ENCODE measurements around the gene RNASE8.
A peak's percentile ranks its signal among the peaks of the same experiment; 100 is the strongest.
"Not testable (repeated sequence)": the region's sequence is repeated elsewhere in the genome, so short reads cannot be mapped to it uniquely, and the experiment has no call there.

Gene RNASE8

DNA sequence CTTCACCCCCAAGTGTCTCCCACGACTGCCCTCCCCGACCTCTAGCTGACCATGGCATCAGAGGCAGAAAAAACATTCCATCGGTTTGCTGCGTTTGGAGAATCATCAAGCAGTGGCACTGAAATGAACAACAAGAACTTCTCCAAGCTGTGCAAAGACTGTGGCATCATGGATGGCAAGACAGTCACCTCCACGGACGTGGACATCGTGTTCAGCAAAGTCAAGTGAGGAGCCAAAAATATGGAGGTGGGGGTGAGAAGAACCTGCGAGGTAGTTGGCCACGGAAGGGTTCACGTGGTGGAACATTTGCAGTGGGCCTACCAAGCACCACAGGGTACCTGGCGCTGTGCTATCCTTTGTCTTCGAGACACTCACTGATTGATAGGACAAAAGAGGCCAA lies 27.1 kb upstream of the RNASE8 start:
- no peak for DNase-seq

DNA sequence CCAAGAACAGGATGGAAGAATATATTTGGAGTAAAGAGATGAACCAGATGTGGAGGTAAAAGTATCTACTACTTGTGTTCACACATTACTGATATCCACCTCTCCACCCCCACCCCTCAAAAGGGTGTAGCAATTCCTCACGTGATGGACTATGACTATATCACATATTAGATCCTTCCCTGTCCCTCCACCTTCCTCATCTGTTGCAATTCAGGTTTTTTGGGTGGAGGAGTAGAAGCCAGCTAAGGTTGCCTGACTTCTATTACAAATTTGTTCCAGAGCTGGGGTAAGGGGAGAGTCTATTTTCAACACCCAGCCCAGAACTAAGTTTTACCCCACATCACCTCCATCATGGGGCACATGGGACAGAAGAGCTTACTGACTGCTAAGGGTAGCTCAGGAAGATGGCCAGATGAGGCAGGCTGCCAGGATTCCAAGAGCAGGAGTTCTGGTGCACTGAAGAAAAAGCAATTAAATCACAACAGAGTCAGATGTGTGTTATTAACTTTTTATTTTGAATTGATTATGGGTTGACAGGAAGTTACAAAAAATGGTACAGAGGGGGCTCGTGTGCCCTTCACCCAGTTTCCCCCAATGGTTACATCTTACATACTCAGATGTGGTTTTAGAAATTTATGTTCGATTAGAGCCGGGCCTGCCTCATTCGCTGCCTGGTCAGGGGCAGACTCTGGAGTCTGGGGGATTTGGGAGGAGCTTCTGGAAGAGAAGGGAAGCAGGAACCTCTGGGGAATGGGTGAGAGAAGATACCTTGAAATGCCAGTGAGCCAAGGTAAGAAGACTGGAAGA lies 25.1 kb upstream of the RNASE8 start:
- DNase-seq, result no peak

DNA sequence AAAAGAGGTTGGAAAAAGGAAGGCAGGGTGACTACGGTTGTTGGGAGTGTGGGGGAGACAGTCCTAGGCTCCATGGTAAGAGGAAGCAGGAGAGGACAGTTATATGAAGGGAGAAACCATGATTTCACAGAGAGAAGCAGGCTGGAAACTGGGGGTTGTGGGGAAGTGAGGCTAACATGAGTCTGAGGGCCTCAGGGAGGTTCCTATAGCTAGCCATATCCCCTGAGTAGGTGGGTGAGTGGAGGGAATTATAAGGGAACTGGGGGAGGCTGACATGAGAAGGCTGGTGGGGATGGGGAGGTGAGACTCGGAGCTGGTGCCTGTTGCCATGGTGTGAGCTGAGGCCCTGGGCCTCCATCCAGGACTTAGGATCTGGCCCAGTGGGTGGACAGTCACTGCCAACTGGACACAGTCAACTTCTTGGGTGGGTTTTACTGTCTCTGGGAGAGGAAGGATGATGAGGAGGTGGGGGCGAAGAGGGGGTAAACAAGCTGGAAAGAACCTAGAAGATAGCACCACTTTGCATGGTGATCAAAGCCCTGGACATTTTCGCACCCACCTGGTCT lies 24.4 kb upstream of the RNASE8 start:
- no peak for DNase-seq

DNA sequence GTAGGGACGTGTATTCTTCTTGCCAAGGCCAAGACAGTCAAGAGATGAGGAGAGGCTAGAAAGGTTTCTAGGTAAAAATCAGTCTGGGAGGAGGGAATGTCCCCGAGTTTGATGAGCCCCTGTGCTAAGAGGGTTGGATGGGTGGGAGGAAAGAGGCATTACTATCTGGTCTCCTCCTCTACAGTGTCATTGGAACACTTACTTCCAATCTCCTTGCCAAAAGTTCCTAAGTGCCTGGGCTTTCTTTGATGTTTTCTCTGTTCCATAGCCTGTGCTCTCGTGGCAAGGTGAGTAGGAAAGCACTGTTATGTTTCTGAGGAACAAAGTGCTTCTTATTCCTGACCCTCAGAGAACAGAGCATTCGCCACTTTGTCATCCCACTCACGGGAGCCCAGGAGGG lies 22.9 kb upstream of the RNASE8 start, which contains the start of gene RNASE13:
RNASE13 (minus strand) TSS at position 101 of the 400 bp plus-strand sequence. CDS start 519 bp downstream, outside the sequence.
- no peak for DNase-seq

DNA sequence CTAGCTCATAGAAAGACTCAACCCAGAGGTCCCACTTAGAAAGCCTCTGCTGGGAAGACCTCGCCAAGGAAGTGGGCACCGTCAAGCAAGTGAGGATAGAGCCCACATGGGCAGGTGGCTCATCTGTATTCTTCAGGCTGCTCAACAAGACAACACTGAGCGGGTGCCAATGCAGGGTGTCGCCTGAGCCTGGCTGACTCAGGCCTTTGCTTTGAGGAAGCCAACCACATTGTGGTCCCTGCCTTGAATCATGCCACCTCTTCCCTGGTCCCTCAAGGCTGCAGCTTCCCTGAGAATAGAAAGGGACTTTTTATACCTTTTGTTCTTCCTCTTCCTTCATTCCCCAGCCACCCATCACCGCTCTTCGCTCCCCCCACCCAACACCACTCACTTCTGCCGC lies 20.9 kb upstream of the RNASE8 start:
- no peak for DNase-seq

DNA sequence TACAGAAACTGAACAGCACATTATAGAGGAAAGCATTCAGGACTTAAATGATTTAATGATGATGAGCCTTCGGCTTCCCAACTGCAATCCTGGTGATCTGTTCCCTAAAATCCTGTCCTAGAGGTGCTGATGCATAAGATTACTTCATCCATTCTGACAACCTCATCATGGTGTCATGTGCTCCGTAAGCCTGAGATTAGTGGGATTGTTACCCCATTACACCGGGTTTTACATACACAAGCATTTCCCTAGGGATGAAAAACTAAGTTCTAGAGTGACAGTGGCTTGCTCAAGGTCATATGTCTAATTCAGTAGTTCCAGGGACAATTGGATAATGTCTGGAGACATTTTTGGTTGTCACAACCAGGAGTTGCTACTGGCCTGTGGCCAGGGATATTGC lies 20.5 kb upstream of the RNASE8 start:
- no peak for DNase-seq

DNA sequence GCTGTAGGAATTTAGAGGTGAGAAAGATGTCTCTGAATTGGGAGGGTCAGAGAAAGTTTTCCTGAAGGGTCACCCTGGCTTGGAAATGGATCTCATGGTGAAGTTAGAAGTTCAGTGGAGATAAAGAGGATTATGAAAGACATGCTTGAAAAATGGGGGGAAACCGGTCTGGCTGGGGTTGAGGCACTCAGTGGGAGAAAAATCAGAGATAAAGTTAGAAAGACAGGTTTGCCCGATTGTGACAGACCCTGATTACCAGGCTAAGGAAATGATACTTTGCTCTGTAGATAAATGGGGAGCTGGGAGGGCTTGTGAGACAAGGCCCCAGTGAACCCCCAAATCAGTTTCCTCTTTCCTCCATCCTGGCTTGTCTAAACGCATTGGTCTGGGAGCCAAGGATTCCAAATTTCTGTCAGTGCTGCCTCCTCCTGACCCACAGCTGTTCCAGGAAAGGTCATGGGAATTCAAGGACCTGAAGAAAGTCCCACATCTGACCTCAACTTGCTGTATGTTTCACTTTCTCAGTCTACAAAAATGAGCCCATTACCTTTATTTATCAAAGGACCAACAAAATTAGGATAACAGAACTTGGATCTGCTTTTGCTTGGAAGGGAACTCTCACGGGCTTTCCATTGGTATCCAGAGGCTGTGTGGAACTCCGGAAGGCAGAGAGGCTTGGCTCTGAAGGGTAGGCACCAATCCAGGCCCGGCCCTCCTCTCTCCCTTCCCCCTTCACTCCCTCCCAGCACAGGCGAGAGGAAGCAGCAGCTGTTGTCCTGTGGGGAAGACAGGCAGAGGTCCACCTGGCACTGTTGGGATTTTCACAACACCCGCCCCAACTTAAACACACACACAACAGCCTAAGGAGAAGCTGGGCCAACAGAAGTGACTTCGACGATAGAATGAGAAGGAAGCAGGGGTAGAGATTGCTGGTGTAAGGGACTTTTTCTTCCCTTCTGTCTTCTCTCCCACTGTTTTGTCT lies 18.9 kb upstream of the RNASE8 start:
- peak; percentile 35 for DNase-seq

DNA sequence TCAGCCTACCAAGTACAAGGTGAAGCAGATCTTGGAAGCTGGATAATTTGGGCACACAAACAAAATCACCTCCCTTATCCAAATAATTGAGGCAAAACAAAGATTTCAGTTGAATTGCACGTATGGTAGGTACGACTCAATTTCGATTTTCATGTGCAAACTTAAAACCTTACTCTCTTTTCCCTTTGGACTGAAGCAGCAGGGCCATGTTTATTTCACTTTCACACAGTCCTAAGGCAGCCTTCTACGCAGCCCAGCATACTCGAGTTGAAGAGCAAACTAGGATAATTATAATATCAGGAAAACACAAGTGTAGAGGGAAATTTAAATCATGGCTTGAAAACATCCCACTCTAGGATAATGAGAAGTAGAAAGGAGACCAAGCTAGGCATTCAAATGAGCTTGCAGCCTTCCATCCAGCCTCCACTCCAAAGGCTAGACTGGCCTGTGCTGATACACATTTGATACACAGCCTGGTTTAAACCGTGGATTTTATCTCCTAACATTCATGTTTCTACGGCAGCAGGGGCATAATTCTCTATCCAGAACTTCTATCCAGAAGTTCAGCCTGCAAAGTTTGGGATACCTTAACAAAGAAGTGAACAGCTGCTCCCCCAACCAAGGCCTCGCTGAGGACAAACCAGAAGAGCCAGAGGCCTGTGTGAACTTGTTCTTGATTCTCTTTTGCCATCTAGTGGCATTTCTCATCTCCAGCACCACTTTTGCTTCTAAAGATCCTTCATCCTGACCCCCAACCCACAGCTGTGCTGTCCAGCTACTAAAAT lies 17.8 kb upstream of the RNASE8 start:
- peak; percentile 33 for DNase-seq

DNA sequence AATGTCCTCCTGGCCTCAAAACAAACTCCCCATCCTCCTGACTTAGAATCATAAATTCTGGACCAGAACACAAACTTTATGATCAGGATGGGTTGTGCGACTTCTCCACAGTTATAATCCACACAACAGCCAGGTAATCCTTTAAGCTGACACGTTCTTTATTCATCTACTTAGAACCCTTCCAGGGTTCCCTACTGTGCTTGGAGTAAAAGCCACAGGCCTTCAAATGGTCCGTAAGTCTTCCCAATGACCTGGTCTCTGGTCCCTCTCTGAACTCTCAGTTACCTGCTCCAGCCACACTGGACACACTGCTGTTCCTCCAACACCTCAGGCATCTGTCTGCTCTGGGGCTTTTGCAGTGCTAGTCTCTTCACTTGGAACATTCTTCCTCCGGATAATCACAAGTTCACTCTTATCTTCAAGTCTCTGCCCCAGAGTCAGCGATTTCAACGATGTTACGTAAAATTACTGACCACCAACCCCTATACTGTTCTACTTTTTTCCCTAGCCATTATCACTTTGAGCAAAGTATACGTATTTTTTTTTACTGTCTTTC lies 17.2 kb upstream of the RNASE8 start:
- DNase-seq, result no peak

DNA sequence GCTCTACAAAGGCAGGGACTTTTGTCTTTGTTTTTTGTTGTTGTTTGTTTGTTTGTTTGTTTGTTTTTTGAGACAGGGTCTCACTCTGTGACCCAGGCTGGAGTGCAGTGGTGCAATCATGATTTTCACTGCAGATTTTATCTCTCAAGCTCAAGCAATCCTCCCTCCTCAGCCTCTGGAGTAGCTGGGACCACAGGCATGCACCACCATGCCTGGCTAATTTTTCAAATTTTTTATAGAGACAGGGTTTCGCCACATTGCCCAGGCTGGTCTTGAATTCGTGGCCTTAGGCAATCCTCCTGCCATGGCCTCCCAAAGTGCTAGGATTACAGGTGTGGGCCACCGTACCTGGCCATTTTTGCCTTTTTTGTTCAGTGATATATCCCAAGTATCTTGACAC lies 16.7 kb upstream of the RNASE8 start:
- DNase-seq, result not testable (repeated sequence)

DNA sequence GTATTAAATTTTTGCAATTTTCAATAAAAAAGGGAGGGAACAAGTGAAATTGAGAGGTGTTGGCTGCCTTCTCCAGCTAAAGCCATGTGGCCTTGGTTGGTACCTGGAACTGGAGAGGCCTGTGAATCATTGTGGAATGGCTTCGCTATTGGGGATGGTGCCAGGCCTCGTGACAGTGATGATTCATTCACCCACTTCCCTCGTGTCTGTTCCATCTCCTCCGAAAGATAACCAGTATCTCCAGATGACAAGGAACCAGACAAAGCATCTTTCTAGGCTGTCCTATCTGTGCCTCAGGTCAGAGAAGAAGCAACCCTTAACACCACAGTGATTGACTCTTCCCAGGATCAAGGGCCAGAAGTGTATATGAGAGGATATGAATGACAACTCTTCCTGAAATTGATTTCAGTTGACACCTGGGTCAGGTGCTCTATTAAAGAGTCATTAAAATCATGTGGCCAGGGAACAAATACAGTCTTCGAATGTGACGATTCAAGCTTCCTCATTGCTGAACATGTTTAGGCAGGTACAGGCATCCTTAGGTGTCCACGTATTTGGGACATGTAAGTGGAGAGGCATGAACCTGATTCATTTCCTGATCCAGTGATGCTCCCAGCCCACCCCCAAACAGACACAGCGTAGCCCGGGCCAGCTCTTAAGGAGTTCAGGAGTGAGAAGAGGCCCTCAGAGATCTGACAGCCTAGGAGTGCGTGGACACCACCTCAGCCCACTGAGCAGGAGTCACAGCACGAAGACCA lies 15.8 kb upstream of the RNASE8 start, which contains the start of gene RNASE7:
RNASE7 (plus strand) TSS at position 687 of the 758 bp plus-strand sequence. CDS start 631 bp downstream, outside the sequence.
- no peak for DNase-seq

DNA sequence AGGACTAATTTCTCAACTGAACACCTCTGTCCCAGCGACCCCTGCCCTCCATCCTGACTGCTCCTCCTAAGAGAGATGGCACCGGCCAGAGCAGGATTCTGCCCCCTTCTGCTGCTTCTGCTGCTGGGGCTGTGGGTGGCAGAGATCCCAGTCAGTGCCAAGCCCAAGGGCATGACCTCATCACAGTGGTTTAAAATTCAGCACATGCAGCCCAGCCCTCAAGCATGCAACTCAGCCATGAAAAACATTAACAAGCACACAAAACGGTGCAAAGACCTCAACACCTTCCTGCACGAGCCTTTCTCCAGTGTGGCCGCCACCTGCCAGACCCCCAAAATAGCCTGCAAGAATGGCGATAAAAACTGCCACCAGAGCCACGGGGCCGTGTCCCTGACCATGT lies 14.7 kb upstream of the RNASE8 start:
- no peak for DNase-seq

DNA sequence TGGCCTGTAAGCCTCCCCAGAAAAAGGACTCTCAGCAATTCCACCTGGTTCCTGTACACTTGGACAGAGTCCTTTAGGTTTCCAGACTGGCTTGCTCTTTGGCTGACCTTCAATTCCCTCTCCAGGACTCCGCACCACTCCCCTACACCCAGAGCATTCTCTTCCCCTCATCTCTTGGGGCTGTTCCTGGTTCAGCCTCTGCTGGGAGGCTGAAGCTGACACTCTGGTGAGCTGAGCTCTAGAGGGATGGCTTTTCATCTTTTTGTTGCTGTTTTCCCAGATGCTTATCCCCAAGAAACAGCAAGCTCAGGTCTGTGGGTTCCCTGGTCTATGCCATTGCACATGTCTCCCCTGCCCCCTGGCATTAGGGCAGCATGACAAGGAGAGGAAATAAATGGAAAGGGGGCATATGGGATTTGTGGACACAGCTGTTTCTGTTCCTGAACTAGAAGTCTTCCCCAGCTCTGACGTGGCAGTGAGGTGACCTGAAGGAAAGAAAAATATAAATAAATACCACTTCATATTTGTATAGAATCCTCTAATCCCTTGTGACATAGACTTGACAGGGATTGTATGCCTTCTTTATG lies 14.1 kb upstream of the RNASE8 start:
- no peak for DNase-seq

DNA sequence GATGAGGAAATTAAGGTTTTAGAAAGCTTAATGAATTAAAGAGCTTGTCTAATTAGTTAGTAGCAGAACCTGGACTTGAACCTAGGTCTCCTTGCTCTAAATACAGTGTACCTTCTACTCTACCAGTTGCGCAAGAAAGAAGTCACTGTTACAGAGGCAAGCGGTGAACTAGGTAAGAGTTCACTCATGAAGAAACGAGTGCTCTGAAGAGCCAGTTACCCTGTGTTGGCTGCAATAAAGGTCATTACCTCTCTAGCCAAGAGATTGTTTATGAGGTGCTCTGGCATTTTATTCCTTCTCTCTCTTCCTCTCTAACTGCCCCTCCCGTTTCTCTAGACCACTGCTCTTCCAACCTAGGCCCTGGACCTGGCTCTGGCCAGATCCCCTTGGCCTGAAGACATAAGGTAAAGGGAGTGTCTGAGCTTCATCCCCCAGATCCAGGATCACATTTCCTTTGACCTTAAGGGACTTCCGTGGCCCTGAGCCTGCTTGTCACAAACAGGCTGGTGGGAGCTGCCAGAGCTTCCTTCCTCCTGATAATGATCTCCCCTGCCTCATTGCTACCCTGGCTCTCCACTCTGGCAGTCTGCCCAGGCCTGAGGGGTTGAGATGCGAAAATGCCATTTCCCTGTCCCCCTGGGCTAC lies 13.5 kb upstream of the RNASE8 start:
- no peak for DNase-seq

DNA sequence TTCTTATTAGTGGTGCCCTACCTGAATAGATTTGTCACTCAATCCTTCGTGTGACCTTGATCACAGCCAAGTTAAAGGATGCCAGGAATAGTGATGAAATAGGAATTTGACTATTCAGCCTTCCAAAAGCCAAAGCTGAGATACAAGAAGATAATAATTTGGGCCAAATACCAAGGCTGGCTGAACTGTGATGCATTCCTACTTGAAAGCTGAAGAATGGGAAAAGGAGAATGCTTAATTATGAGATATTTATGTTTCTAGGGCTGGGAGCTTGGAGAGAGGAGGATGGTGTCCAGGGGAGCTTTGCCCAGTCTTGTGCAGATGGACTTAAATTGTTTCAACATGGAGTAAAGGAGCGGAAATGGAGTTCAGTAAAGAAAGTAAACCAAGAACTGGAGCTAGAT lies 10.2 kb upstream of the RNASE8 start:
- DNase-seq, result no peak

DNA sequence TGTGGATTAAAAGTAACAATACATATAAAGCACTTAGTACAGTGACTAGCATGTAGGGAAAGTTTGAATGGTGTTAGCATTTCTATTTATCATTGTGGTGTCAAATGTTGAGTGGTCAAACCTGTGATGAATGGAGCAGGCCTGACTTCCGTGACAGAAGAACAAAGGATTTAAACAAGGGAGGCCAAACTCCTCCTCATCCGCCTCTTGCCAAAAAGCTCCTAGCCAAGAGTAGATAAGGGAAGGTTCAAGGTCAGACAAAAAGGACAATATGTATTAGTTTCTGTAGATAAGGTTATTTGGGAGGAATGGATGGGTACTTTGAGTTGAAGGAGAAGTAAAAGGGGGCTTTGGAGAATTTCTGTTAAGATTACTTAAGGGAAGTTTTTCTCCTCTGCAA lies 9.0 kb upstream of the RNASE8 start:
- DNase-seq, result no peak

DNA sequence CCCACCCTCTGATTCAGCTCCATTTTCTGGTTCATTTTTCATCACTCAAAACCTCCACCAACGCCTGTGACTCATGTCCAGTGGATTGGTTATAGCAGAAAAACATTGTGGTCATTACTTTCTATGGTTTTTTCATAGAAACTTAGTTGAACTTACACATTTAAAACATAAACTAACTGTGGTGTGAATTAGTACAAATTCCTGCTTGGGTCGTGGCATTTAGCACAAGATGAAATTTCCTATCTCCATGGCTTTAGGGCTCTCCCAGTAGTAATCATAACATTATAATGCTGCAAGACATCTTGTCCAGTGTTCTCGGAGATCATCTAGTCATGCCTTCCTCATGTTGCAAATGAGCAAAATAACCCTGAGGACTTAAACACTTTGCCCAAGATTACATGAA lies 8.3 kb upstream of the RNASE8 start:
- no peak for DNase-seq

DNA sequence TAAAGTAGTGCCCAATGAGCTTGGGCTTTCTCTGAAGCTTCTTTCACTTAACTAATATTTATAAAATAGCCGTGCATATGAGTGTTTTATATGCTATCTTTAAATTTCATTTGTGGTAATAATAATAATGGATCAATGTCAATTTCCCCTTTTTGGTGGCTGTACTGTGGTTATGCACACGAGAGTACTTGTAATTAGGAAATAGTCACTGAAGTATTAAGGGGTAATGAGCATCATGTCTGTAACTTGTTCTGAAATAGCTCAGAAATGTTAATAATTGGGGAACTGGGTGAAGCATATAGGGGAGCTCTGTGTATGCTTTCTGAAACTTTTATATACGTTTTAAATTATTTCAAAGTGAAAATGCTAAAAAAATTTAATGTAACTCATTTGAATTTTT lies 7.0 kb upstream of the RNASE8 start:
- no peak for DNase-seq

DNA sequence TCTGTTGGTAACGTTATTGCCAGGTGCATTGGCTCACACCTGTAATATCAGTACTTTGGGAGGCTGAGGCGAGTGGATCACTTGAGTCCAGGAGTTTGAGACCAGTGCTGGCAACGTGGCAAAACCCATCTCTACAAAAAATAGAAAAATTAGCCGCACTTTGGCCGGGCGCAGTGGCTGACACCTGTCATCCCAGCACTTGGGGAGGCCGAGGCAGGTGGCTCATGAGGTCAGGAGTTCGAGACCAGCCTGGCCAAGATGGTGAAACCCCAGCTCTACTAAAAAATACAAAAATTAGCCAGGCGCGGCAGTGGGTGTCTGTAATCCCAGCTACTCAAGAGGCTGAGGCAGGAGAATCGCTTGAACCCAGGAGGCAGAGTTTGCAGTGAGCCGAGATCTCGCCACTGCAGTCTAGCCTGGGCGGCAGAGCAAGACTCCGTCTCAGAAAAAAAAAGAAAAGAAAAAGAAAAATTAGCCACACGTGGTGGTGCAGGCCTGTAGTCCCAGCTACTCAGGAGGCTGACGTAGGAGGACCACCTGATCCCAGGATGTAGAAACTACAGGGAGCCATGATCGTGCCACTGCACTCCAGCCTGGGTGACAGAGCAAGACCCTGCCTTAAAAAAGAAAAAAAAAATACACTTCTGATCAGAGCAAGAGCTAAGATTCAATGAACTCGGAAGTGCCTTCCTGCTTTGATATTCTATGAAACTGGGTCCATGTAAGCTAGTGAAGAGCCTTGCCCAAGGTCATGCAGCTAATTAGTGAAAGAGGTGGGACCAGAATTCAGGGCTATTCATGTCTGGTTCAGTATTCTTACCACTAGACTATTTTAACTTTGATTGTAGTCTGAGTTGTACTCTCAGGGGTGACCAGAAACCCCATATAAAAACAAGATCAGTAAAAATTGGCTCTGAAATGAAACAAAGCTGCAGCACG lies 4.2 kb upstream of the RNASE8 start:
- DNase-seq, result no peak

All from COR-L47 (cell line).